C1 segment of cervical spinal cord (tissue), 14 donors: ENCODE measurements around the gene APOO.
"Not testable (repeated sequence)": the region's sequence is repeated elsewhere in the genome, so short reads cannot be mapped to it uniquely, and the experiment has no call there.

Experiments
- DNase-seq, 14 donors: peaks; one replicate each; lab custom pipeline; 2025; lab: John Stamatoyannopoulos, UW

APOO gene

GRCh38 chrX:23861215-23861896 lies 46.4 kb downstream of the APOO start:
- DNase-seq = no peak

GRCh38 chrX:23859238-23859637 lies 48.5 kb downstream of the APOO start:
- DNase-seq = not testable (repeated sequence)

GRCh38 chrX:23857935-23858334 lies 49.8 kb downstream of the APOO start:
- no peak for DNase-seq

GRCh38 chrX:23857363-23857762 lies 50.4 kb downstream of the APOO start:
- DNase-seq = no peak

- no peak for DNase-seq
These were observed 52.2 kb downstream of the APOO start for GRCh38 chrX:23855569-23855968.

GRCh38 chrX:23854945-23855344 lies 52.8 kb downstream of the APOO start:
- DNase-seq = no peak

GRCh38 chrX:23854122-23854521 lies 53.6 kb downstream of the APOO start:
- DNase-seq = no peak

GRCh38 chrX:23851544-23851943 lies 56.2 kb downstream of the APOO start:
- DNase-seq = no peak

GRCh38 chrX:23849241-23849640 lies 58.5 kb downstream of the APOO start:
- no peak for DNase-seq

GRCh38 chrX:23845351-23845817 lies 62.4 kb downstream of the APOO start:
- DNase-seq = no peak

GRCh38 chrX:23844502-23845138 lies 63.1 kb downstream of the APOO start:
- DNase-seq = peak in 1 of 14 donors; percentile 1

- no peak for DNase-seq
These were observed 65.8 kb downstream of the APOO start for GRCh38 chrX:23841847-23842522.

- DNase-seq = no peak
These were observed 67.1 kb downstream of the APOO start for GRCh38 chrX:23840674-23841073.

- DNase-seq = no peak
These were observed 68.8 kb downstream of the APOO start for GRCh38 chrX:23838953-23839352.

- no peak for DNase-seq
These were observed 75.0 kb downstream of the APOO start for GRCh38 chrX:23832721-23833120.

- DNase-seq = no peak
These were observed 78.9 kb downstream of the APOO start for GRCh38 chrX:23828881-23829280.

GRCh38 chrX:23826653-23827052 lies 81.1 kb downstream of the APOO start:
- DNase-seq = no peak

- no peak for DNase-seq
These were observed 81.5 kb downstream of the APOO start for GRCh38 chrX:23826216-23826615.

GRCh38 chrX:23825675-23826074 lies 82.1 kb downstream of the APOO start:
- DNase-seq = no peak

- no peak for DNase-seq
These were observed 84.9 kb downstream of the APOO start for GRCh38 chrX:23822841-23823240.

- peak in 1 of 14 donors; percentile 2 for DNase-seq
These were observed 85.3 kb downstream of the APOO start for GRCh38 chrX:23822397-23822796.

- no peak for DNase-seq
These were observed 85.9 kb downstream of the APOO start for GRCh38 chrX:23821847-23822246.
